ENCODE results near the gene CHRNB4.

Gene CHRNB4

DNA sequence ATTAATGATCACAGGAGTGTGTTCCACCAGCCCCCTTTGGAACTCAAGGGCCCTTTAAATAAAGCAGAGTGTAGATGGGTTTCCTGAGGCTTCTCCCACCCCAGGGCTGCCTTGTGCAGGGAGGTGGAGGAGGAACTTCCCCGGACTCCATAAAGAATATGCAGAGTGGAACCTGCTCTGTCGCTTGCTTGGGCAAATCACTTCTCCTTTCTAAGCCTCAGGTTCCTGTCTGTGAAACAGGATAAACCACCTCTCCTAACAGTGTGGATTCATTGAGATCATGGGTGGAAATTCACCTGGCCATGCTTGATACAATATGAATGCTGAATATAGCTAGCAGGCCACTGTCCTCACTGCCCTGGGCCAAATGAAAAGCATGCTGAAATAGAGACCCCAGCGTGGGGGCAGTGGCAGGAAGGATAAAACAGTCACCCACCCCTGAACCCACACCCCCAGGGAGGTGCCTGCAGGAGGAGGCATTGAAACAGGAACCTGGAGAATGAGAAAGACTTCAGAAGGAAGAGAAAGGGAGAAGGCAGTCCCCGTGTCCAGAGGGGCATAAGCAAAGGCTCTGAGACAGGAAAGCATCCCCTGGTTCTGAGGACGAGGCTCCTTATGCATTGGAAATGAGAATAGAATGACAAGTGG is 41.1 kb upstream of the CHRNB4 start:
- TF ChIP-seq CTCF (IDR thresholded peaks at IDR 0.05): no peak
- TF ChIP-seq ZFX (IDR thresholded peaks at IDR 0.05; ENCODE audit: borderline replicate concordance): no peak
- H3K27ac ChIP-seq: no peak overlapping the region

- no peak for TF ChIP-seq ZFX (IDR thresholded peaks at IDR 0.05; ENCODE audit: borderline replicate concordance)
- no peak for TF ChIP-seq CTCF (IDR thresholded peaks at IDR 0.05)
- H3K27ac ChIP-seq: no peak overlapping the region
These were observed 40.4 kb upstream of the CHRNB4 start for GRCh38 chr15:78681281-78682003.

DNA sequence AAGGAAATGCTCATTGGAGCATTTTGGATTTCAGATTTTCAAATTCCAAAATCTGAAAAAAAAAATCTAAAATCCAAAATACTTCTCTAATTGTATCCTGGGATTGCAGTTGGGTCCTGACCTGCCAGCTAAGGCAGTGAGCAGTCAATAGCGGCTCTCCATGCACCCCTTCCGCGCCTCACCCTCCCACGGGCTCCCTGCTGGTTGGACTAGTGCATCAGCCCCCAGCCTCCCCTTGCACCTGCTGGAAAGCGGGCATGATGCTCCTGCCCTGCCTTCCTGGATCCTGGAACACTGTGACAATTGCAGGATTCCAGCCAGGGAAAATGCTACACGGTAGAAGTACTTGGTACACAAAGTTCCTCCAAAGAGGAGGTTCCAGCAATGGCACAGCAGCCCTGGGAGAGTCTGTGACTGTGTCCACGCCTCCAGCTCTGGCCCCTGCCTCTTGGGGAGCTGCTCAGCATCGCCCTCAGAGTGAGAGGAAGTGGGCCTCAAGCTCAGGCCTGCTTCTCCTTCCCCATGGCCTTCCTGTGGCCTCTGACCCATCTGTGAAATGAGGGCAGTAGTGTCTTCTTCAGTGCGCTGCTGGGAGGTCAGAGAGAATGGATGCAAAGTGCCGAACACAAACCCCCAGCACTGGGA is 39.5 kb upstream of the CHRNB4 start:
- no peak for TF ChIP-seq CTCF (IDR thresholded peaks at IDR 0.05)
- no peak for TF ChIP-seq ZFX (IDR thresholded peaks at IDR 0.05; ENCODE audit: borderline replicate concordance)
- no peak overlapping the region for H3K27ac ChIP-seq

DNA sequence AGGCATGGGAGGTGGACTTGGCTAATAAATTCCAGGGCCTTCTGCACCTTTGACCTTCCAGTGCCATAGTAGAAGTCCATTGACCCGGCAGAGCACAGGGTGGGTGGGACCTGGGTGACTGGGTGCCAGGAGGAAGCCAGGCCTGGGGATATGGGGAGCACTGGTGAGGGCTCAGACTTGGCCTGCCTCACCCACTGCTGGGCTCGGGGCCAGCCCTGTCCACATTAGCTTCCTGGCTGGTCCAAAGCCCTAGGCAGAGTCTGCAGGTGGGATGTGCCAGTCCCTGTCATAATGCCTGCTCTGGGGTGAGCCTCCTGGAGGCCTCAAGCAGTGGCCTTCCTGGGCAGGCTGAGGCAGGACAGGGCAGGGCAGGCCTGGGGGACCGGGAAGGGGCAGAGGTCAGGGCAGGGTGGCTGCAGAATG is 38.1 kb upstream of the CHRNB4 start:
- H3K27ac ChIP-seq: no peak overlapping the region
- TF ChIP-seq CTCF (IDR thresholded peaks at IDR 0.05) (no peak), ZFX (IDR thresholded peaks at IDR 0.05; ENCODE audit: borderline replicate concordance) (no peak)

GRCh38 chr15:78676424-78677110 is 35.6 kb upstream of the CHRNB4 start:
- no peak overlapping the region for H3K27ac ChIP-seq
- no peak for TF ChIP-seq ZFX (IDR thresholded peaks at IDR 0.05; ENCODE audit: borderline replicate concordance)
- no peak for TF ChIP-seq CTCF (IDR thresholded peaks at IDR 0.05)

DNA sequence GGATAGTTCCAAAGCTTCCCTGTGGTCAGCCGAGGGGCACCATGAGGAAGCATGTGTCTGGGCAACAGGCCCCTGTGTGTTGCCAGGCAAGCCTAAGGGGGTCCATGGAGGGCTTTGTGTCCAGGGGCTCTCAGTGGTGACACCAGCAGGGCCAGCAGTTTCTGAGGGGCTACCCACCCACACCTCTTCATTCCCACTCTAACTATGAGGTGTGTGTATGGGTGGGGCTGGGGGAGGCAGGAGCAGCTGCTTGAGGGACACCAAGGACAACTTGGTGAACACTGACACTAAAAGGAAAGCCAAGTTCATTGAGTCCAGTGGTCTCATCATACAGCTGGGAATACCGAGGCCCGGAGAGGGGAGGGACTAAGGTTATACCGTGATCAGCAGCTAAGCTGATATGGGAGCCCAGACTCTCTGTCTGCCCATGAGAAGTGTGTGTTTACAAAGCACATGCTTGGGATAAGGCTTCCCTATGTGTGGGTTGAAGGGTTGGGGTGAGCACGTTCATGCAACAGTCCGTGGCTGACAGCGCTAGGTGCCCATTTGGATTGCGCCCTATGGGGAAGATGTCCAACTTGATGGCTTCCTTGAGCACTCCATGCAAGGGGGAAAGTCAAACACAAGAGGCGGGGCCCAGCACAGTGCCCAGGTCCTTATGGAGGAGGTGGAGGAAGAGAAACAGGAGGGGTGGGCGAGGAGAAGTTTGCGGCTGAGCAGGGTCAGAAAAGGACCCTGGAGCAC is 34.8 kb upstream of the CHRNB4 start:
- TF ChIP-seq CTCF (IDR thresholded peaks at IDR 0.05): no peak
- no peak for TF ChIP-seq ZFX (IDR thresholded peaks at IDR 0.05; ENCODE audit: borderline replicate concordance)
- no peak overlapping the region for H3K27ac ChIP-seq
